Common myeloid progenitor, CD34-positive (primary cell): ENCODE measurements around the gene GNB1.

Experiments
- CTCF ChIA-PET: fragments of 350-600 bp; sonication (Branson Sonifier 250); formaldehyde crosslinking; loops from one replicate; lab custom pipeline; 2021; ENCODE audit warnings: antibody characterized with exemption; lab: Charles Lee
- POLR2A ChIA-PET: fragments of 350-600 bp; sonication (Branson Sonifier 250); formaldehyde crosslinking; loops from one replicate; lab custom pipeline; 2021; ENCODE audit warnings: antibody characterized with exemption; lab: Charles Lee
- DNase-seq, 3 donors: peaks; one replicate each; pipeline versions ENCODE4 v3.0.0 to v3.0.0-alpha.2; 2013
- H3K27ac ChIP-seq, 2 experiments: 1 replicate in 1 of 2; 2 replicates in 1 of 2; pipeline ENCODE4 v1.7.0; 2013; ENCODE audit warnings: inconsistent platforms in 2 of 2, low read length in 2 of 2, mild to moderate bottlenecking in 2 of 2, low read depth in 1 of 2, moderate library complexity in 1 of 2; ENCODE audit not compliant: severe bottlenecking in 2 of 2, insufficient read depth in 1 of 2, poor library complexity in 1 of 2
- H3K27me3 ChIP-seq, 5 experiments: replicated peaks in 2 of 5; 1 replicate in 3 of 5; 2 replicates in 2 of 5; pipeline versions ENCODE4 v1.6.1 to v1.7.0; 2013; ENCODE audit warnings: low read length in 4 of 5, mild to moderate bottlenecking in 2 of 5, moderate library complexity in 2 of 5, inconsistent platforms in 1 of 5; ENCODE audit not compliant: insufficient read depth in 5 of 5, control insufficient read depth in 4 of 5
- H3K36me3 ChIP-seq, 4 experiments: 1 replicate in 2 of 4; 2 replicates in 2 of 4; pipeline versions ENCODE4 v1.6.1 to v1.7.0; 2013; ENCODE audit warnings: low read length in 3 of 4, control low read depth in 1 of 4, mild to moderate bottlenecking in 1 of 4; ENCODE audit not compliant: control insufficient read depth in 4 of 4, insufficient read depth in 4 of 4
- H3K4me1 ChIP-seq, 4 experiments: 1 replicate in 3 of 4; 2 replicates in 1 of 4; pipeline versions ENCODE4 v1.6.1 to v1.7.1; 2013; ENCODE audit warnings: low read length in 3 of 4, mild to moderate bottlenecking in 3 of 4, control low read depth in 1 of 4, inconsistent platforms in 1 of 4, moderate library complexity in 1 of 4; ENCODE audit not compliant: control insufficient read depth in 4 of 4, insufficient read depth in 4 of 4; ENCODE audit errors: control extremely low read depth in 1 of 4
- H3K4me3 ChIP-seq, 7 experiments: 1 replicate in 4 of 7; 2 replicates in 3 of 7; pipeline versions ENCODE4 v1.5.1 to v1.7.0; 2013; ENCODE audit warnings: mild to moderate bottlenecking in 7 of 7, low read length in 6 of 7, moderate library complexity in 6 of 7, inconsistent platforms in 2 of 7, low read depth in 2 of 7, control low read depth in 1 of 7; ENCODE audit not compliant: insufficient read depth in 4 of 7, control insufficient read depth in 1 of 7; ENCODE audit errors: extremely low read depth in 1 of 7
- H3K9me3 ChIP-seq, 5 experiments: 1 replicate in 4 of 5; 2 replicates in 1 of 5; pipeline versions ENCODE4 v1.6.1 to v1.7.1; 2013; ENCODE audit warnings: low read length in 4 of 5, mild to moderate bottlenecking in 2 of 5, inconsistent platforms in 1 of 5, low read depth in 1 of 5, moderate library complexity in 1 of 5; ENCODE audit not compliant: control insufficient read depth in 4 of 5, insufficient read depth in 2 of 5; ENCODE audit errors: control extremely low read depth in 1 of 5
- WGBS: methylation state at CpG from one replicate; pipeline ENCODE4 v1.1.5; 2013; ENCODE audit not compliant: insufficient coverage; 5-methylcytosine and 5-hydroxymethylcytosine counted together

The GNB1 gene

DNA sequence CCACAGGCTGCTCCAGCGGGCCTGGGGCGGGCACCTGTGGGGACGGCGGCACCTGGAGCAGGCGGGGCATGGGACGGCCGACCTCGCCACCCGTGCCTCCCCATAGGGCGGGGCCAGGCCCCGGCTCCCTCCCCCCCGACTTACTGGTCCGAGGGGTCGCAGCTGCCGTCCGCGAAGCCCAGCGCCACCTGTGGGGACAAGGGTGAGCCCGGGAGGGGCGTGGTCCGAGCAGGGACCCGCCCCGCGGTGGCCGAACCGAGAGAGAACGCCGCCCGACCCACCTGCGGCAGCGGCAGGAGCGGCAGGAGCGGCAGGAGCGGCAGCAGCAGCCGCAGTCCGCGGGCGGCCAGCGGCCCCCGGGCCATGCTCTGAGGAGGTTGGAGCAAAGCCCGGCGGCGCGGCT is 28.0 kb upstream of the GNB1 start, which contains the start of gene TMEM52:
Gene TMEM52, minus strand, starts transcription at position 379 of the 403 bp plus-strand sequence. Its CDS starts 14 bp downstream, at position 365.
- Histone ChIP-seq H3K4me1 (peaks cover 0 to 17% (median 16%) of the 10 kb centered on the region in 4 experiments), H3K4me3 (peak within 1 kb of the TSS; percentile 42 to 75 (median 65)), H3K27ac (no peak within 1 kb of the TSS), H3K36me3 (no peaks in the 10 kb centered on the region), H3K9me3 (no peaks in the 10 kb centered on the region), H3K27me3 (peaks cover 0 to 3% (median 0%) of the 10 kb centered on the region in 5 experiments)
- no peak for DNase-seq
- POLR2A ChIA-PET: no interaction called here
- 1% methylated on average over 34 of the region's 44 CpGs for WGBS
- CTCF ChIA-PET: no interaction called here

DNA sequence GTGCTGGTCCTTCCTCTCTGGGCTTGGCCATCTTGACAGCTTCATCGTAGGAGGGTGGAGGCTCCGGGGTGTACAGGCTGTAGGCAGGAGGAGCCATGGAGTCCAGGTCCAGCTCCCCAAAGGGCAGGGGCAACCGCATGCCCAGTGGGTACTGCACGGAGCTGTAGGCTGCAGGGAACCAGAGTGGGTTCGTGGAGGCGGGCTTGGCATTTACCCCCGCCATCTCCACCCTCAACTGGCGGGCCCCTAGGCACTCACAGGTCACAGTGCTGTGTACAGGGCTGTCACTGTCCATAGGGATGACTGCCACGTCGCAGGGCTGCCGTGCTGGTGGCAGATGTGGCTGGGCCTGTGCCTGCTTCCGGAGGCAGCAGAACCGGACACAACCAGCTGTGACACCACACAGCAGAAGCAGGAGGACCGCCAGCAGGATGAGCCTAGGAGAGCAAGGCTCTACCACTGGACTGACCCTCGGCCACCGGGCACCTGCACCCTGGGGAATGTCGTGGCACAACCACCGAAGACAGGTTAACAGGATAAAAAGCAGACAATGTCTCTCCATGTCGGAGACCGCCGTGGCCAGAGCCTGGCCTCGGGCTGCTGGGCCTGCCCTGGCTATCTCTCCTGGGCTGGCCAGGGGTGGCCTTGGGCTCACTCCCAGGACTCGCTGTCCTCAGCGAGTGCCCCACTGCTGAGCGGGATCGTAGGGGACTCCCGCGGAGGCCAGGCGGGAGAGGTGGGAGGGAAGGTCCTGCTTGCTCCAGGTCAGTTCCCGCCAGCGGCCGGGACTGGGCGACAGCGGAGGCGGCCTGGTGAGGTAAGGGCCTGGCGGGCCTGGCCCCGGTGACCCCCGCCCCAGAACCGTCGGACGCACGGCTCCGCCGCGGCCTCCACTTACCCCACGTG is 27.4 kb upstream of the GNB1 start:
- Histone ChIP-seq H3K27me3 (peaks cover 0 to 3% (median 0%) of the 10 kb centered on the region in 5 experiments), H3K36me3 (no peaks in the 10 kb centered on the region), H3K9me3 (no peaks in the 10 kb centered on the region), H3K4me3 (peak overlapping the region in 6 of 7 experiments; percentile 42 to 75 (median 67)), H3K4me1 (peaks cover 0 to 17% (median 16%) of the 10 kb centered on the region in 4 experiments), H3K27ac (no peak overlapping the region)
- POLR2A ChIA-PET: no interaction called here
- DNase-seq: no peak
- WGBS: 56% methylated on average over 35 of the region's 46 CpGs
- CTCF ChIA-PET: interaction anchor here (0.8 kb wide), 1 partner anchor 126 kb away, joined by 3 read pairs; no protein-coding TSS in a partner anchor

DNA sequence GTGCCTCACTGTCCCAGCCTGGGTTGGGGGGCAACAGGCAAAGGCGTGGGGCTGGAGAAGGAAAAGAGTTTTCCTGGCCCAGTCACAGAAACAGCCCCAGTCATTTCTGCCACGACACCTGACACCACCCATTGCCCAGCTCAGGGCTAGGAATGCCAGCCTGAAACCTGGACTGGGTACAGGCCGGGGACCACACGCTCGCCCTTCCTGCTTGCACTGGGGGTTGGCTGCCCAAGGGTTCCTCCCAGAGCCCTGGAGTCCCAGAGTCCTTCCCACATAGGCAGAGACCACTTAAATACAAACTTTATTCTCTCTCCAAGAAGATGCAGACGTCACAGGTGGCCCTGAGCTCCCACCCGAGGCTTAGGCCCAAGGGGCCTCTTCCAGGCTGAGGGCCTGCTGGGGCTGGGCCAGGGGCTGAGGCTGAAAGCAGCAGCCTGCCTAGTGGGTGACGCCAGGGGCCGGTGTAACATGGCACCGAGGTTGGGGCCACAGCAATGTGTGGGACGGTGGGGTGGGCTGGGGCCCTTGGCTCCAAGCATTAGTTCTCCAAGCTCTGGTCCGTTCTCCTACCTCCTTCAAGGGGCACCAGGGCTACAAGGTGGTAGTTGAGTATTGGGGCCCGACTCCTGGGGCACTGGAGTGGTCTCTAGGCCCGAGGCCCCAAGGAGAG is 26.6 kb upstream of the GNB1 start:
- no peak overlapping the region for H3K4me3 ChIP-seq
- no peak overlapping the region for H3K27ac ChIP-seq
- DNase-seq: no peak
- peaks cover 0 to 17% (median 16%) of the 10 kb centered on the region in 4 experiments for H3K4me1 ChIP-seq
- no peaks in the 10 kb centered on the region for H3K9me3 ChIP-seq
- CTCF ChIA-PET: interaction anchor here (0.8 to 1.6 kb wide), 2 partner anchors 29 to 127 kb away, joined by 3 read pairs; no protein-coding TSS in a partner anchor
- 93% methylated on average over 11 of the region's 14 CpGs for WGBS
- POLR2A ChIA-PET: no interaction called here
- H3K36me3 ChIP-seq: no peaks in the 10 kb centered on the region
- peaks cover 0 to 3% (median 0%) of the 10 kb centered on the region in 5 experiments for H3K27me3 ChIP-seq

DNA sequence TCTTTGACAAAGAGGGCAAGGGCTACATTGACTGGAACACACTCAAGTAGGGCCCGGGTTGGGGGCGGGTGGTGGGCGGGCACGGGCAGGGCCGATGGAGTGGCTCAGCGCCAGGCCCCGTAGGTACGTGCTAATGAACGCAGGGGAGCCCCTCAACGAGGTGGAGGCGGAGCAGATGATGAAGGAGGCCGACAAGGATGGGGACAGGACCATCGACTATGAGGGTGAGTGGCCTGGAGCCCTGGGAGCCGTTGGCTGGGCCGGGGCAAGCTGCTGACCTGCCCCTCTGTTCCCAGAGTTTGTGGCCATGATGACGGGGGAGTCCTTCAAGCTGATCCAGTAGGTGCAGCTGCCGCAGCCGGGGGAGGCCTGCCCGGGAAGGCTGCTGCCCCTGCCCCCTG is 26.0 kb upstream of the GNB1 start:
- 93% methylated on average over 19 of the region's 19 CpGs for WGBS
- peaks cover 0 to 3% (median 0%) of the 10 kb centered on the region in 5 experiments for H3K27me3 ChIP-seq
- no peak overlapping the region for H3K4me3 ChIP-seq
- H3K36me3 ChIP-seq: no peaks in the 10 kb centered on the region
- no peak for DNase-seq
- peaks cover 0 to 17% (median 16%) of the 10 kb centered on the region in 4 experiments for H3K4me1 ChIP-seq
- ChIA-PET CTCF (interaction anchor here (1.6 kb wide), 1 partner anchor 30 kb away, joined by 3 read pairs; no protein-coding TSS in a partner anchor), POLR2A (no interaction called here)
- no peaks in the 10 kb centered on the region for H3K9me3 ChIP-seq
- no peak overlapping the region for H3K27ac ChIP-seq

DNA sequence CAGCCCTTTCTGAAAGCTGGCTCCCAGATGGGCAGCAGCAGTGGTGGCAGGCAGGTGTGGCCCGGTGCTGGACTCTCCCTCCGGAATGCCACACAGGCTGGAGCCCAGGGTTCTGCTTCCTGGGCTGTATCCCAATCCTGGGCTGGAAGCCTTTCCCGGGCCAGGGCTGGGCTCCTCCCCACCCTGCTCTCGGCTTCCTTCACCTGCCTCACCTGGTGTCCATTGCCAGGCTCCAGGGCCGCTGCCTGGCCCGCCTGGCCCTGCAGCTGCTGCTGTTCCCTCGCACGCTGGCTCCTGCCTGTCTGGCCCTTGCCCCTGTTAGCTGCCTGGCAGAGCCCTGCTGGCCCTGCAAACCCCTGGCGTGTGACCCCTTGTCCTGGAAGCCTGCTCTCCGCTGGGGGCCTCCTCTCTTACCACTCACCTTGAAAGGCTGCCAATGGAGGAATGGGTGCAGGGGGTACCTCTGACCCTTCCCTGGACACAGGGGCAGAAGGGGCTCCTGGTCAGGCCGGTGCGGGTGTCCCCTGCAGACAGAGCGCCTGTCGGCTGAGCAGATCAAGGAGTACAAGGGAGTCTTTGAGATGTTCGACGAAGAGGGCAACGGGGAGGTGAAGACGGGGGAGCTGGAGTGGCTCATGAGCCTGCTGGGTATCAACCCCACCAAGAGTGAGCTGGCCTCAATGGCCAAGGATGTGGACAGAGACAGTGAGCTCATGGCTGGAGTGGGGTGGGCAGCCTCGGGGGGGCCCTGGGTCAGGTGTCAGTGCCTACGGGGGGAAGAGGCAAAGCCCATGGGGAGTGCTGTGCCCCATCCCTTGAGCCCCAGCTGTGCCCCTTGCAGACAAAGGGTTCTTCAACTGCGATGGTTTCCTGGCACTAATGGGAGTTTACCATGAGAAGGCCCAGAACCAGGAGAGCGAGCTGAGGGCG is 25.3 kb upstream of the GNB1 start:
- POLR2A ChIA-PET: no interaction called here
- Histone ChIP-seq H3K9me3 (no peaks in the 10 kb centered on the region), H3K27ac (no peak overlapping the region), H3K36me3 (no peaks in the 10 kb centered on the region), H3K4me3 (no peak overlapping the region), H3K4me1 (peaks cover 0 to 17% (median 16%) of the 10 kb centered on the region in 4 experiments), H3K27me3 (peaks cover 0 to 3% (median 0%) of the 10 kb centered on the region in 5 experiments)
- WGBS: 98% methylated on average over 22 of the region's 23 CpGs
- CTCF ChIA-PET: interaction anchor here (1.6 kb wide), 1 partner anchor 30 kb away, joined by 3 read pairs; no protein-coding TSS in a partner anchor
- DNase-seq: no peak

DNA sequence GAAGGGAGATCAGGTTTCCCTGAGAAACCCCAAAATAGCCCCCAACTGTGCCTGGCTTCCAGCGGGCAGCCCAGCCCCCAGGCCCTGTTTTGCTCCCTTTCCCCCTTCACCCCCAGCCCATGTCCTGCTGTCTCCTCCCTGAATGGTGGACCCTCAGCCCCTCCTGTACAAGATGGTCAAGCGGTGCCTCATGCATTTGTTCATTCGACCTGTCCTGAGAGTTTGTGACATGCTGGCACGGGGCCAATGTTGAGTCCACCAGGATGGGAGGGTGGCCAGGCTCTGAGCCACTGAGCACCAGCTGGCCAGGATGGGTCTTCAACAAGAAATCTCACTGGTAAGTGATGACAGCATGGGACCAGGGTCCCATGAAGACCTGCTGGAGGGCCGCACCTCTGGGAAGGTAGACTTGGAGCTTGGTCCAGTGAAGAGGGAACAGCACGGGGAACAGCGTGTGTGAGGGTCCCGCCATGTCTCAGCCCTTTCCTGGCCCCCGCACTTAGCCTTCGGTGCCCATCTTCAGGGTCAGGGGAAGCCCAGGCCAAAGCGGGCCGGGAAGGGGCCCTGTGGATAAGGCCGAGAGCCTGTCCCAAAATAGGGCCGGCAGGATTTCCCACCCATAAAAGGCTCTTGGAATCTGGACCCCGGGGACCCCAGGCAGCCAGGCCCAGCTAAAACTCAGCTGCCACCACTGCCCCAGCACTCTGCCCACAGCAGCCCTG is 24.2 kb upstream of the GNB1 start, which contains the start of gene CALML6:
Gene CALML6, plus strand, starts transcription at position 290 of the 722 bp plus-strand sequence. Its CDS starts 21 bp downstream, at position 311.
- no peak within 1 kb of the TSS for H3K27ac ChIP-seq
- H3K4me1 ChIP-seq: peaks cover 0 to 17% (median 16%) of the 10 kb centered on the region in 4 experiments
- H3K9me3 ChIP-seq: no peaks in the 10 kb centered on the region
- 96% methylated on average over 15 of the region's 15 CpGs for WGBS
- no peak for DNase-seq
- H3K4me3 ChIP-seq: no peak within 1 kb of the TSS
- peaks cover 0 to 3% (median 0%) of the 10 kb centered on the region in 5 experiments for H3K27me3 ChIP-seq
- no peaks in the 10 kb centered on the region for H3K36me3 ChIP-seq
- ChIA-PET POLR2A (no interaction called here), CTCF (interaction anchor here (0.6 kb wide), 1 partner anchor 35 kb away, joined by 3 read pairs; no protein-coding TSS in a partner anchor)
